Measurements from ENCODE around the gene PTH1R. TPM values are rescaled to one million over a fixed set of nuclear protein-coding genes. Genes with fewer than 3 reads are reported as not detected.

PTH1R gene
- total RNA-seq, 1 experiment from 2014 or later = 1.0 TPM

GRCh38 chr3:46895761-46896160 lies 18.2 kb downstream of the PTH1R start:
- Histone ChIP-seq H3K9me3 (ENCODE audit: control insufficient read depth, low read depth, low read length) (no peaks in the 10 kb centered on the region), H4K91ac (ENCODE audit: insufficient read length, low read depth, low read length) (no peak overlapping the region), H2AK5ac (ENCODE audit: insufficient read length, low read length) (no peak overlapping the region), H2BK12ac (ENCODE audit: insufficient read length, low read depth, low read length) (no peak overlapping the region), H2AFZ (ENCODE audit: low read length) (no peak overlapping the region), H3K56ac (ENCODE audit: insufficient read length, low read depth, low read length) (no peak overlapping the region), H2BK120ac (ENCODE audit: low read depth, low read length, poor library complexity, severe bottlenecking) (no peak overlapping the region), H3K14ac (ENCODE audit: insufficient read depth, low read length) (no peak overlapping the region), H3K18ac (ENCODE audit: insufficient read length, low read depth, low read length) (no peak overlapping the region), H3K9ac (ENCODE audit: extremely low read depth, insufficient read length, low read length) (no peak overlapping the region), H2BK15ac (ENCODE audit: low read depth, low read length) (no peak overlapping the region), H4K20me1 (ENCODE audit: control insufficient read depth, insufficient read depth, insufficient read length) (no peaks in the 10 kb centered on the region), H3K79me2 (ENCODE audit: insufficient read depth, low read length) (no peaks in the 10 kb centered on the region), H3K4ac (ENCODE audit: low read depth, low read length) (no peak overlapping the region), H3K27ac (ENCODE audit: insufficient read length, low read depth, low read length) (no peak overlapping the region), H2BK5ac (ENCODE audit: insufficient read length, low read length) (no peak overlapping the region), H4K5ac (ENCODE audit: insufficient read length, low read depth, low read length) (no peak overlapping the region), H4K8ac (replicated peaks; ENCODE audit: insufficient read length, low read depth, low read length) (no peak overlapping the region), H3K4me1 (ENCODE audit: insufficient read depth, low read length) (no peaks in the 10 kb centered on the region; the same call in 1 of the 2 replicates), H3K27me3 (ENCODE audit: insufficient read depth, low read length) (peaks cover 14% of the 10 kb centered on the region; the same call in 1 of the 2 replicates), H3T11ph (ENCODE audit: low read length) (no peak overlapping the region), H3K23me2 (ENCODE audit: insufficient read length, low read depth, low read length, poor library complexity, severe bottlenecking) (peaks cover 8% of the 10 kb centered on the region), H3K23ac (ENCODE audit: insufficient read length, low read depth, low read length) (no peak overlapping the region), H3K4me2 (ENCODE audit: insufficient read depth, insufficient read length, low read length) (no peak overlapping the region), H3K79me1 (ENCODE audit: insufficient read depth, low read depth, low read length, poor library complexity, severe bottlenecking) (no peaks in the 10 kb centered on the region), H2BK20ac (ENCODE audit: low read depth, low read length, poor library complexity, severe bottlenecking) (no peak overlapping the region)
- H3K4me1 Mint-ChIP-seq = peaks cover 7 to 13% of the 10 kb centered on the region in 2 experiments
- no peak overlapping the region for H3K4me3 Mint-ChIP-seq
- H3K27me3 Mint-ChIP-seq (ENCODE audit: low read depth) = peaks cover 58% of the 10 kb centered on the region
- H3K36me3 Mint-ChIP-seq (ENCODE audit: insufficient read depth in 1 of 3, low read depth in 3 of 3) = no peaks in the 10 kb centered on the region
- no peak overlapping the region for H3K27ac Mint-ChIP-seq
- TF ChIP-seq, protein P1, sequence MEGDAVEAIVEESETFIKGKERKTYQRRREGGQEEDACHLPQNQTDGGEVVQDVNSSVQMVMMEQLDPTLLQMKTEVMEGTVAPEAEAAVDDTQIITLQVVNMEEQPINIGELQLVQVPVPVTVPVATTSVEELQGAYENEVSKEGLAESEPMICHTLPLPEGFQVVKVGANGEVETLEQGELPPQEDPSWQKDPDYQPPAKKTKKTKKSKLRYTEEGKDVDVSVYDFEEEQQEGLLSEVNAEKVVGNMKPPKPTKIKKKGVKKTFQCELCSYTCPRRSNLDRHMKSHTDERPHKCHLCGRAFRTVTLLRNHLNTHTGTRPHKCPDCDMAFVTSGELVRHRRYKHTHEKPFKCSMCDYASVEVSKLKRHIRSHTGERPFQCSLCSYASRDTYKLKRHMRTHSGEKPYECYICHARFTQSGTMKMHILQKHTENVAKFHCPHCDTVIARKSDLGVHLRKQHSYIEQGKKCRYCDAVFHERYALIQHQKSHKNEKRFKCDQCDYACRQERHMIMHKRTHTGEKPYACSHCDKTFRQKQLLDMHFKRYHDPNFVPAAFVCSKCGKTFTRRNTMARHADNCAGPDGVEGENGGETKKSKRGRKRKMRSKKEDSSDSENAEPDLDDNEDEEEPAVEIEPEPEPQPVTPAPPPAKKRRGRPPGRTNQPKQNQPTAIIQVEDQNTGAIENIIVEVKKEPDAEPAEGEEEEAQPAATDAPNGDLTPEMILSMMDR (conservative IDR thresholded peaks at IDR 0.05) = no peak
- H3K9me3 Mint-ChIP-seq = no peaks in the 10 kb centered on the region; a peak in 1 of 5 replicates
- no CpG with 5 or more reads among the region's 4 CpGs for WGBS (ENCODE audit: extremely low coverage, insufficient read length, low lambda C conversion rate)
- no peak for DNase-seq

Data from H9 (cell line).